Effector memory CD8-positive, alpha-beta T cell (primary cell): ENCODE results near the gene MMADHC.

ENCODE experiments used
- ATAC-seq: fragments of 150-1000 bp; cut with Tn5 transposase; replicated peaks from 2 replicates; pipeline ENCODE4 v1.10.0; 2021; ENCODE audit warnings: mild to moderate bottlenecking, moderate library complexity
- DNase-seq, 3 experiments: peaks; one replicate each; pipeline ENCODE4 v3.0.0; 2021
- H3K27ac Mint-ChIP-seq, 2 donors: one replicate each; pipeline ENCODE4 v1.8.0; 2022; ENCODE audit warnings: mild to moderate bottlenecking in 2 of 2, mixed read lengths in 2 of 2, moderate library complexity in 2 of 2
- H3K27me3 Mint-ChIP-seq, 2 donors: one replicate each; pipeline ENCODE4 v1.8.0; 2022; ENCODE audit warnings: mixed read lengths in 2 of 2
- H3K36me3 Mint-ChIP-seq: one replicate; pipeline ENCODE4 v1.8.0; 2022; ENCODE audit warnings: mild to moderate bottlenecking, moderate library complexity, mixed read lengths; ENCODE audit not compliant: insufficient read depth
- H3K4me1 Mint-ChIP-seq, 2 donors: one replicate each; pipeline ENCODE4 v1.8.0; 2022; ENCODE audit warnings: low read depth in 2 of 2, mixed read lengths in 2 of 2
- H3K4me3 Mint-ChIP-seq, 2 donors: one replicate each; pipeline ENCODE4 v1.8.0; 2022; ENCODE audit warnings: mild to moderate bottlenecking in 2 of 2, mixed read lengths in 2 of 2, moderate library complexity in 2 of 2
- H3K9me3 Mint-ChIP-seq, 2 donors: one replicate each; pipeline ENCODE4 v1.8.0; 2022; ENCODE audit warnings: mixed read lengths in 2 of 2

The MMADHC gene

GRCh38 chr2:149606251-149606811, 18.8 kb upstream of the MMADHC start:
- Mint-ChIP-seq H3K4me1 (peaks cover 5 to 6% of the 10 kb centered on the region in 2 donors), H3K9me3 (no peaks in the 10 kb centered on the region), H3K36me3 (no peaks in the 10 kb centered on the region), H3K4me3 (no peak overlapping the region), H3K27ac (no peak overlapping the region), H3K27me3 (peaks cover 1 to 7% of the 10 kb centered on the region in 2 donors)
- ATAC-seq (no peak), DNase-seq (no peak)

- DNase-seq (no peak), ATAC-seq (no peak)
- no peaks in the 10 kb centered on the region for H3K9me3 Mint-ChIP-seq
- no peaks in the 10 kb centered on the region for H3K27me3 Mint-ChIP-seq
- H3K4me1 Mint-ChIP-seq: peaks cover 6% of the 10 kb centered on the region in 2 donors
- no peak overlapping the region for H3K4me3 Mint-ChIP-seq
- H3K27ac Mint-ChIP-seq: no peak overlapping the region
- no peaks in the 10 kb centered on the region for H3K36me3 Mint-ChIP-seq
These were observed 15.7 kb upstream of the MMADHC start for GRCh38 chr2:149603248-149603647.

DNA sequence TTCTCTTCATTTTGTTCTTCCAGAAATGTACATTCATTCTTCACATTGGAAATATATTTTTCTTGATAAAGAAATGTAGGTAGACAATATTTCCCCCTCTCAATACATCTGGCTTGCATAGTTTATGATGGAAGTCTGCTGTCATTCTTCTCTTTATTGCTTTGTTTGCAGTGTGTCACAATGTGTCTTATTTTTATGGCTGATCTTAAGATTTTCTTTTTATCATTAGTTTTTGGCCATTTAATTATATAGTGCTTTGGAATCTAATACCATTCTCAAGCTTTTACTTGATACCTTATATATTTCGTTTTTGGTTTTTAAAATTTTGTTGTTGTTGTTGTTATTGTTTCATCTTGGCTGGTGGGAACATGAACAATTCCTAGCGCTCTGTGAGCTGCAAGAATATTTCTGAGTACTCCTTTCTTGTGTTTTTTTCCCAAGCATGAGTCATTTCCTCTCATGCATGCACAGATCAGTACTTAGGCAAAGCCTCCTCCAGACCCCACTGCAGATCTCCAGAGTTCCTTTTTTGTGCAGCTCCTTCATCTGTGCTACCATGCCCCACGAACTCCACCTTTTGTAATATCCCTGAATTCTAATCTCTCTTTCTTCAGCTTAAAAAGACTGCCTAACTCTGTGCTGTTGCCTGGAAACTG, 13.7 kb upstream of the MMADHC start:
- no peak for ATAC-seq
- H3K4me1 Mint-ChIP-seq: peaks cover 13 to 15% of the 10 kb centered on the region in 2 donors
- H3K36me3 Mint-ChIP-seq: no peaks in the 10 kb centered on the region
- no peak for DNase-seq
- H3K27ac Mint-ChIP-seq: peak overlapping the region in 1 of 2 donors; percentile 15
- no peaks in the 10 kb centered on the region for H3K9me3 Mint-ChIP-seq
- no peaks in the 10 kb centered on the region for H3K27me3 Mint-ChIP-seq
- no peak overlapping the region for H3K4me3 Mint-ChIP-seq

DNA sequence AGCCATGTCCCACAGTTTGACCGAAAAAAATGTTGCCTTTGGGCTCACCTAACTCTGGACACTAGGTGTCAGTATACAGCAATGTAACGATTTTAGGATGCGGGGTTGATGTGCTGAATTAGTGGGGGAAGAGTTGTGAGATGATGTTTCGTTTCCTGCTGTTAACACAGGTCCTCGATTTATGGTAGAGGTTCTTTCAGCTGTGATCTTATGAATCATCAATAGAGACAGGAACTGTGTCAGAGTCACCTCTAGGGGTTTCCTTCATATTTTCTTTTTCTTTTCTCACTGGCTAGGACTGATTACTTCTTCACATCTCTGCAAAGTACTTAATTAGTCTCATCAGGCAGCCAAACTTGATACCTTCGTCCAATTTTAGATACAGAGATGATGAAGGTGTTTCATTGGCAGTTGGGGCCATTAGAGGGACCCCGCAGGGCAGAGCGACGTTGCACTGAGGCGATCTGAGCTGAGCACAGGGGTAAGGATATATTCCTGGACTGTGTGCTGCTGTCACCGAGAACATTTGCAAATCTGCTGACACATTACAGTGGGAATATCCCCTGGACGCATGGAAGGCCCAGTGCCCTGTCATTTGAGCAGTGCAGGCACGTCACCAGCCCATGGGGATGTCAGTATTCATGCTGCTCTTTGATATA, 10.2 kb upstream of the MMADHC start:
- ATAC-seq: peak; percentile 95
- peak overlapping the region; percentile 48 to 64 for H3K4me3 Mint-ChIP-seq
- H3K36me3 Mint-ChIP-seq: no peaks in the 10 kb centered on the region
- DNase-seq: peak; percentile 46 to 64 (median 48)
- H3K27me3 Mint-ChIP-seq: peaks cover 7 to 19% of the 10 kb centered on the region in 2 donors
- H3K4me1 Mint-ChIP-seq: peaks cover 13 to 15% of the 10 kb centered on the region in 2 donors
- no peaks in the 10 kb centered on the region for H3K9me3 Mint-ChIP-seq
- H3K27ac Mint-ChIP-seq: peak overlapping the region in 1 of 2 donors; percentile 89

- peaks cover 13 to 15% of the 10 kb centered on the region in 2 donors for H3K4me1 Mint-ChIP-seq
- H3K4me3 Mint-ChIP-seq: peak overlapping the region in 1 of 2 donors; percentile 64
These were observed 9.6 kb upstream of the MMADHC start for GRCh38 chr2:149597050-149597667.

DNA sequence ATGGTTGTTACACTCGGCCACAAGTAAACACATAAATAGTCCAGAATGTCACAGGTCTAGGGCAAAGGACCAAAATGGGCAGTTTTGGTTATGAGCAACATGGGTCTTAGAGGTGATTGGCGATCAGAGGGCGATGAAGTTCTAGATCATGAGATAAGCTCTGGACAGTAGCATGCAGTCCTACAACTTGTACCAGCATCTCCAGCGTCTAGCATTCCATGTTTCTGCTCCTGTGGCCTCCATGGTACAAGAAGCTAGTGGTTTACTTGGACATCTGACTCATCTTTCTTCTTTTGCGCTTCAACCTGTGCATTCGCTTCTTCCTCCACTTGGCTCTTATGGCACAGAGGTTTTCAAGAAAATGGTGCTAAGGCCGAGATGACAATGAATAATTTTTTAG, 8.9 kb upstream of the MMADHC start:
- ATAC-seq: no peak
- H3K4me3 Mint-ChIP-seq: no peak overlapping the region
- H3K9me3 Mint-ChIP-seq: no peaks in the 10 kb centered on the region
- DNase-seq: no peak
- H3K27ac Mint-ChIP-seq: no peak overlapping the region
- H3K27me3 Mint-ChIP-seq: peaks cover 14 to 32% of the 10 kb centered on the region in 2 donors
- H3K36me3 Mint-ChIP-seq: no peaks in the 10 kb centered on the region
- H3K4me1 Mint-ChIP-seq: peaks cover 10 to 11% of the 10 kb centered on the region in 2 donors

More at GRCh38 chr2:149597050-149597667, 9.6 kb upstream of the MMADHC start:
- DNase-seq: no peak
- Mint-ChIP-seq H3K9me3 (no peaks in the 10 kb centered on the region), H3K27ac (peak overlapping the region in 1 of 2 donors; percentile 89), H3K27me3 (peaks cover 8 to 25% of the 10 kb centered on the region in 2 donors), H3K36me3 (no peaks in the 10 kb centered on the region)
- ATAC-seq: peak; percentile 4

GRCh38 chr2:149595056-149595963, 7.7 kb upstream of the MMADHC start:
- DNase-seq: no peak
- H3K4me1 Mint-ChIP-seq: peaks cover 7 to 9% of the 10 kb centered on the region in 2 donors
- H3K27me3 Mint-ChIP-seq: peaks cover 21 to 39% of the 10 kb centered on the region in 2 donors
- no peaks in the 10 kb centered on the region for H3K36me3 Mint-ChIP-seq
- H3K27ac Mint-ChIP-seq: no peak overlapping the region
- no peaks in the 10 kb centered on the region for H3K9me3 Mint-ChIP-seq
- no peak overlapping the region for H3K4me3 Mint-ChIP-seq
- no peak for ATAC-seq

DNA sequence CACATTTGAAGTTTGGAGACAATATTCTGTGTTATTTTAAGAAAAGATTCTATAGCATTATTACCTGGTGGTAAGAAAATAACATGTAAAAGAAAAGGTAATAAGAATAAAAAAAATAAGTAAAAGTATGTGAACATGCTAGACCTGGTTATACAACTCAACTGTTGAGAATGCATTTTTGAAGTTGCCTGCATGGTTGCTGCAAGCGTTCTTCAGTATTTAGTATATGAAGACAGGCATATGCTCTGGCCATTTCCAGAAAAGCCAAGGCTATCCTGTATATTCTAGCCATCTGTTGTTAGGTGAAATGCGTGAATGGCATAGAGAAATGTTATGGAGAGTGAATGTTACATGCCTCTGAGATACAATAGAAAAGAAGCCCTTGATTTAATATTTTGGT, 6.8 kb upstream of the MMADHC start:
- Mint-ChIP-seq H3K9me3 (no peaks in the 10 kb centered on the region), H3K27me3 (peaks cover 29 to 48% of the 10 kb centered on the region in 2 donors), H3K4me3 (no peak overlapping the region), H3K4me1 (peaks cover 7 to 9% of the 10 kb centered on the region in 2 donors), H3K27ac (no peak overlapping the region), H3K36me3 (no peaks in the 10 kb centered on the region)
- ATAC-seq (no peak), DNase-seq (no peak)

GRCh38 chr2:149587950-149588487, 444 bp upstream of the MMADHC start:
- peaks cover 26 to 37% of the 10 kb centered on the region in 2 donors for H3K27me3 Mint-ChIP-seq
- no peak for ATAC-seq
- peak overlapping the region; percentile 99 to 100 for H3K4me3 Mint-ChIP-seq
- peaks cover 17 to 28% of the 10 kb centered on the region in 2 donors for H3K4me1 Mint-ChIP-seq
- H3K27ac Mint-ChIP-seq: peak overlapping the region; percentile 98 to 100
- H3K36me3 Mint-ChIP-seq: peaks cover 39% of the 10 kb centered on the region
- H3K9me3 Mint-ChIP-seq: no peaks in the 10 kb centered on the region
- no peak for DNase-seq

GRCh38 chr2:149586898-149587219, 716 bp downstream of the MMADHC start:
- Mint-ChIP-seq H3K9me3 (no peaks in the 10 kb centered on the region), H3K27ac (peak overlapping the region; percentile 98 to 100), H3K4me3 (peak overlapping the region; percentile 99 to 100), H3K4me1 (peaks cover 20 to 35% of the 10 kb centered on the region in 2 donors), H3K36me3 (peaks cover 49% of the 10 kb centered on the region), H3K27me3 (peaks cover 22 to 26% of the 10 kb centered on the region in 2 donors)
- DNase-seq (no peak), ATAC-seq (no peak)

- H3K4me1 Mint-ChIP-seq: peaks cover 24 to 41% of the 10 kb centered on the region in 2 donors
These were observed 1.5 kb downstream of the MMADHC start for GRCh38 chr2:149586063-149586462.

GRCh38 chr2:149585166-149585885, 2.2 kb downstream of the MMADHC start:
- H3K36me3 Mint-ChIP-seq: peaks cover 55% of the 10 kb centered on the region

More at GRCh38 chr2:149586063-149586462, 1.5 kb downstream of the MMADHC start:
- DNase-seq: no peak
- Mint-ChIP-seq H3K27me3 (peaks cover 16 to 18% of the 10 kb centered on the region in 2 donors), H3K4me3 (peak overlapping the region; percentile 99 to 100), H3K9me3 (no peaks in the 10 kb centered on the region), H3K36me3 (peaks cover 55% of the 10 kb centered on the region), H3K27ac (peak overlapping the region; percentile 98 to 100)
- ATAC-seq: no peak

More at GRCh38 chr2:149585166-149585885, 2.2 kb downstream of the MMADHC start:
- ATAC-seq (no peak), DNase-seq (no peak)
- Mint-ChIP-seq H3K4me3 (peak overlapping the region; percentile 99 to 100), H3K4me1 (peaks cover 26 to 45% of the 10 kb centered on the region in 2 donors), H3K27ac (peak overlapping the region; percentile 98 to 100), H3K27me3 (peaks cover 11 to 15% of the 10 kb centered on the region in 2 donors), H3K9me3 (no peaks in the 10 kb centered on the region)
